Activated CD4-positive, alpha-beta T cell treated with anti-CD3 and anti-CD28 coated beads for 36 hours (primary cell): Measurements from ENCODE around the gene ADCYAP1R1. TPM values are rescaled to one million over a fixed set of nuclear protein-coding genes. Genes with fewer than 3 reads are reported as not detected.

ENCODE experiments used
- ATAC-seq: fragments of 200-7000 bp; cut with Tn5 transposase; one replicate; pipeline ENCODE4 v1.10.0; 2021; ENCODE audit warnings: mild to moderate bottlenecking, moderate library complexity
- CTCF ChIA-PET: fragments of 350-600 bp; sonication (Branson Sonifier 250); formaldehyde crosslinking; loops from one replicate; lab custom pipeline; 2021; ENCODE audit warnings: antibody characterized with exemption; lab: Charles Lee
- POLR2A ChIA-PET: fragments of 350-600 bp; sonication (Branson Sonifier 250); formaldehyde crosslinking; loops from one replicate; lab custom pipeline; 2021; ENCODE audit warnings: antibody characterized with exemption, inconsistent platforms; lab: Charles Lee
- DNase-seq: peaks from one replicate; pipeline ENCODE4 v3.0.0-alpha.2; 2020
- H3K27ac Mint-ChIP-seq: one replicate; pipeline ENCODE4 v1.8.0; 2021; ENCODE audit warnings: mixed read lengths
- H3K27me3 Mint-ChIP-seq: one replicate; pipeline ENCODE4 v1.8.0; 2021; ENCODE audit warnings: mixed read lengths
- H3K36me3 Mint-ChIP-seq: one replicate; pipeline ENCODE4 v1.8.0; 2021; ENCODE audit warnings: low read depth, mixed read lengths
- H3K4me1 Mint-ChIP-seq: one replicate; pipeline ENCODE4 v1.8.0; 2021; ENCODE audit warnings: mixed read lengths
- H3K4me3 Mint-ChIP-seq: one replicate; pipeline ENCODE4 v1.8.0; 2021; ENCODE audit warnings: mild to moderate bottlenecking, moderate library complexity, mixed read lengths
- H3K9me3 Mint-ChIP-seq: one replicate; pipeline ENCODE4 v1.8.0; 2021; ENCODE audit warnings: low read depth, mixed read lengths
- intact Hi-C, 2 experiments: fragments of 100-400 bp; cut with DNase I in 1 of 2; cut with micrococcal nuclease in 1 of 2; formaldehyde crosslinking; loops; one replicate each; pipeline versions ENCODE4 v1.14.2 to v1.15.1; 2022 to 2024; cut with DNase I, micrococcal nuclease
- total RNA-seq, 2 experiments: library from RNA; stranded (reverse); gene quantifications; one replicate each; pipeline ENCODE4 v1.2.3, GENCODE V29; 2021

ADCYAP1R1 gene
- total RNA-seq, 2 experiments from 2014 or later = not detected

DNA sequence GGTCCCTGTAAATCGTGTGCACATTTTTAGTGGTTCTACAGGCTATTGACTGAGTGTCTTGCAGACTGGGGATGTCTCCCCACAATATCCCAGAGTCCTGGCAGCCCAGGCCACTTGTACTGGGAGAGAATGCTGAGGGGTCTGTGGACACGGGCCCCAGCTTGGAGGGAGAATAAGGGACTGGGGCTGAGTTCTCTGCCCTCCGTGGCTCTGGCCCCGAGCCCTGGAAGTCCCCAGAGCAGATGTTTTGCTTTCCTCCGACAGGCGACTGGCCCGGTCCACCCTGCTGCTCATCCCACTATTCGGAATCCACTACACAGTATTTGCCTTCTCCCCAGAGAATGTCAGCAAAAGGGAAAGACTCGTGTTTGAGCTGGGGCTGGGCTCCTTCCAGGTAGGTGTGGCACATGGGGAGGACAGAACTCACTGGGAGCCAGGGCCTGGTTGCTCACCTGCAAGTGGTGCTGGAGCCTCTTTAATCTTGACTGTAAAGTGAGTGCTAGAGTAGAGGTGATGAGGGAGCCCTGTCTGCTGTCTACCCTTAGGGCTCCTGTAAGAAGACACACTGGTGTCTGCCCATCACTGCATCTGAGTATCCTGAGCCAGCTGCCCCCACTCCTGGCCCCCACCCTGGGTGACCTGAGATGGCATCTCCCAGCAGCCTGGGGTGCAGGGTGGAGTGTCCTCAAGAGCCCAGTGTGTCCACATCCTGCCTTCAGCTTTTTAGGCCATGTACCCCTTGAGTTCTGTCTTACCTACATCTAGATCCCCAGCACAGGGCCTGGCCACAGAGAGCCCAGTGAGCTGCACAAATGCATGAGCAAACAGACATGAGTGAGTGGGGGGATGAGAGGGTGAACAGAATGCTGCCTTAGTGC lies 51.1 kb downstream of the ADCYAP1R1 start:
- no peaks in the 10 kb centered on the region for H3K9me3 Mint-ChIP-seq
- H3K4me3 Mint-ChIP-seq = no peak overlapping the region
- no peaks in the 10 kb centered on the region for H3K4me1 Mint-ChIP-seq
- POLR2A ChIA-PET = no interaction called here
- DNase-seq (no peak), ATAC-seq (no peak)
- H3K27ac Mint-ChIP-seq = no peak overlapping the region
- CTCF ChIA-PET = no interaction called here
- intact Hi-C loops = no loop called here
- no peaks in the 10 kb centered on the region for H3K36me3 Mint-ChIP-seq
- H3K27me3 Mint-ChIP-seq = peaks cover 2% of the 10 kb centered on the region

DNA sequence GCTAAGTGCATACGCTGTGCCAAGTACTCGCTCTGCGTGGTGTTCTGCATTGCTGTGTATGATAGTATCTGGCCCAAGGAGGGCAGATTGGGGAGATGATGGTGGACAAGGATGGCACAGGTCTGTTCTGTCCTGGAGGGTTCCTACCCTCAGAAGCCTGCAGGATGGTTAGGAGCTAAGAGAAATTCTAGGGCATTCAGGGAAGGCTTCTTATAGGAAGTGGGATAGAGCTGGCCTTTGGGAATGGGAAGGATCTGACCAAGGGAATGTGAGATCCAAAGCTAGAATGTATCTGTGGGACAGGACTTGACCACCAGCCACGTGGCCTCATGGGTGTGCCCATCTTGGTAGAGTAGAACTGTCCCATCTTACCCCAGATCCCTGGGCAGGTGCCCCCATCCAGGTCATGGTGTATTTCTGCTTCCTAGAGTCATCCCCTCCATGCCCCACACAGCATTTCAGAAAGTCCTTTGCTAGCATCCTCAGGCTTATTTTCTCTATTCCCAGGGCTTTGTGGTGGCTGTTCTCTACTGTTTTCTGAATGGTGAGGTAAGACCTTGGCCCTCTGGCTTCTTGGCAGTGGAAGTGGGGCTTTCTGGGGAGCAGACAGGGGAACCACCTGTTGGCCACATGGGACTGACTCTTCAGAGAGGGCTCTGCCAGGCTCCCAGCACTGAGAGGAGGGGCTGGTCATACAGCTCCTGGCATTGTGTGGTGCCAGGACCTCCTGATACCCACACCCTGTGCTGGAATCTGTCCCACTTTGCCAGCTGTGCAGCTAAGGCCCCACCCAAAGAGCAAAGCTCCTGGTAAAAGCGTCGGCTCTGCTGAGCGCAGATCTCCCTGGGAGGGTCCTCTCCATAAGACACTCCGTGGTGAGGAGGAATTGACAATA lies 52.5 kb downstream of the ADCYAP1R1 start:
- Mint-ChIP-seq H3K9me3 (no peaks in the 10 kb centered on the region), H3K27ac (no peak overlapping the region), H3K4me3 (no peak overlapping the region), H3K4me1 (no peaks in the 10 kb centered on the region), H3K36me3 (no peaks in the 10 kb centered on the region), H3K27me3 (peaks cover 2% of the 10 kb centered on the region)
- no peak for ATAC-seq
- no peak for DNase-seq
- intact Hi-C loops = no loop called here
- POLR2A ChIA-PET = no interaction called here
- CTCF ChIA-PET = interaction anchor here (1.4 kb wide), 1 partner anchor 17 kb away, joined by 3 read pairs; no protein-coding TSS in a partner anchor

DNA sequence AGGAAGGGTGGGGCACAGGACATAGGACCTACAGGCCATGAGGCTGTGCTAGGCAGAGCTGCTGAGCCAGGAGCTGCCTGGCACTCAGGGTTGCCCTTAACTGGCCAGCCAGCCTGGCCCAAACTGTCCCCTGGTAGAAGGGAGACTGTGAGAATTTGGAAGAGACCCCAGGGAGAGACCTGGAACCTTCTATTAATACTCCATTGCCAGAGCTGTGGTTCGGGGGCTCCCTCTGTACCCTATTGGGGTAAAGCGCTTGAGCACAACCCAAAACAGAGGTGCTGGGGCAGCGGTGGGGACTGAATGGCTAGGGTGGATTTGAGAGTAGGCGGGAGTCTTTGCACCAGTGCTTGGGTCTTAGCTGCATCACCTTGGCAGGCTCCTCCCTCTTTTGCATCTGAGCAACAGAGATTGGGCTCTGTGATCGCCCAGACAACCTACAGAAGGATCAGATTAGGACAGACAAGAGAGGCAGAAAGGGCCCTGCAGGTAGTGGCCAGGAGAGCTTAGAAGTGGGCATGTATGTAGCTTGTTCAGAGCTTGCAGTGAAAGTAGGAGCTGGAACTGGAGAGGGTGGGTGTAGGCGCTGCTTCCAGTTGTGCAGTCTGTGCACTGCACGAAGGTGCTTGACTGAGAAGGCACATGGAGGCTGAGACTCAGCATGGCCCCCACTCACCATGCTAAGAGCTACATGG lies 53.3 kb downstream of the ADCYAP1R1 start:
- ChIA-PET CTCF (interaction anchor here (1.4 to 2.0 kb wide), 2 partner anchors 17 to 122 kb away, joined by 3 to 10 read pairs; no protein-coding TSS in a partner anchor), POLR2A (no interaction called here)
- Mint-ChIP-seq H3K4me3 (no peak overlapping the region), H3K9me3 (no peaks in the 10 kb centered on the region), H3K27me3 (peaks cover under 1% of the 10 kb centered on the region), H3K4me1 (no peaks in the 10 kb centered on the region), H3K27ac (no peak overlapping the region), H3K36me3 (no peaks in the 10 kb centered on the region)
- ATAC-seq (no peak), DNase-seq (no peak)
- intact Hi-C loops = no loop called here

DNA sequence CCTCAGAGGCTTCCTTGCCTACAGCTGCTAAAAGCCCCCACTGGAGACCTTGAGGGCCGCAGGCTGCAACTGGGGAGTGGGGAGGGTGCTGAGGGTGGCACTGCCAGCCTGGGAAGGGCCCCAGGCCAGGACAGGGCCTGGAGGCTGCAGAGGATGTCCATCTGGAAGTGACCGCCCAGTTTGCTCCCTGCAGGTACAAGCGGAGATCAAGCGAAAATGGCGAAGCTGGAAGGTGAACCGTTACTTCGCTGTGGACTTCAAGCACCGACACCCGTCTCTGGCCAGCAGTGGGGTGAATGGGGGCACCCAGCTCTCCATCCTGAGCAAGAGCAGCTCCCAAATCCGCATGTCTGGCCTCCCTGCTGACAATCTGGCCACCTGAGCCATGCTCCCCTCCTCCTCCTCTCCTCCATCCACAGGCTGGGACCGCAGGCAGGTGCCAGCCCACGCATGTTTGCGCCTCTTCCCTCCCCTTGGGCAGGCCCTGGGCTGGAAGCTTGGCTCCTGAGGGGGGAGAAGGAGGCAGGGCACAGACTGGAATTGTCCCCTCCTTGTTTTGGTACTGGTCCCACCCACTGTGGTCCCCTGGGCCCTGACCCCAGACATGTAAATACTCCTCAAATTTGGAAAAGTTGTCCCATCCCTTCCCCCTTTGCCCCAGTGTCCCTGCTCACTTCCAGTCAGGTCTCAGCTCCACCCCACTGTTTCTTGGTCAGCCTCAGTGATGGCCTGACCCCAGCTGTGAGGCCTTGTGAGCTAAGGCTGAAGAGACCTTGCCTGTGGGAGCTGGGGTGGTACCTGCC lies 54.4 kb downstream of the ADCYAP1R1 start:
- ChIA-PET POLR2A (no interaction called here), CTCF (interaction anchor here (0.7 to 2.0 kb wide), 3 partner anchors 16 to 123 kb away, joined by 3 to 11 read pairs (median 10); no protein-coding TSS in a partner anchor)
- intact Hi-C loops = no loop called here
- no peaks in the 10 kb centered on the region for H3K9me3 Mint-ChIP-seq
- no peaks in the 10 kb centered on the region for H3K27me3 Mint-ChIP-seq
- ATAC-seq (no peak), DNase-seq (no peak)
- H3K4me1 Mint-ChIP-seq = no peaks in the 10 kb centered on the region
- H3K27ac Mint-ChIP-seq = no peak overlapping the region
- no peak overlapping the region for H3K4me3 Mint-ChIP-seq
- H3K36me3 Mint-ChIP-seq = no peaks in the 10 kb centered on the region

DNA sequence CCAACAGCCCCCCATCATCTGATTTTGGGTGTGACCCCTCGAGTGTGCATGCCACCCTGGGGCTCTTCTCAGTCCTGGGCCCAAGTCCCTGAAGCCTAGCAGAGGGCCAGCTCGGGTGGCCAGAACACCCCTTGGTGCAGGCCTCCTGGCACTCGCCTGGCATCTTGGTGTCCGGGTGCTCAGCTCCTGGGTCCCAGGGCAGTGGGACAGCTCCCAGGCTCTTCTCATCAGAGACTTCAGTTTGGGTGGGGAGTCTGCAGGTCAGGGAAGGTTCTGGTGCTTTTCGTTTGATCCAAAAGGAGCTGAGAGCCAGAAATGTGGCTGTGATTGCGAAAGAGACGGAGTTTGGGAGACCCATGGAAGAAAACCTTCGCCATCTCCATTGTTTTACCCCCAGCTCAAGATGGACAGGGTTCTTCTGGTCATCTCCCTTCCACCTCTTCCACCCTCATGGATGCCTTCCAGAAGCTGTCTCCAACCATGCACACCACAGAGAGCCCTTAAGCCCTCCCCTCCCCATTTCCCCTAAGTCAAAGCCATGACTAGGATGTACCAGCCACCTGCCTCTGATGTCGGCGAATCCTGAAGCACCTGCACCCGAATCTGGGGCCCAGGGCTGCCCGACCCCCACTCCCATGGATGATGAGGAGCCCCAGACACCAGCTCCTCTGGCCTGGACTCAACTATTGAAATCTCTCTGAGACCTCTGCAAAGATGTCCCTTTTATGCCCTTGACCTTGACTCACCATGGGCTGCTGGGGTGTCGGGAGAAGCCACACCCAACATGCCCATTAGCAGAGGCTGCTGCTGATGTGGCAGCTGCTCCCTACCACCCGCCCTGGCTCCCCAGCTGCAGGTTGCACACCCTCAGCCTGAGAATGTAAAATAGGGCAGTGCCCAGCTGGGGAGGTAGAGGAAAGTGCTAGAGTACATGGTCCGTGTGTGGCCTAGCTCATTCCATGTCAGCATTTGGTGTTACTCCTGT lies 55.3 kb downstream of the ADCYAP1R1 start:
- intact Hi-C loops = no loop called here
- Mint-ChIP-seq H3K4me3 (no peak overlapping the region), H3K27ac (no peak overlapping the region), H3K4me1 (no peaks in the 10 kb centered on the region), H3K9me3 (no peaks in the 10 kb centered on the region), H3K27me3 (no peaks in the 10 kb centered on the region), H3K36me3 (no peaks in the 10 kb centered on the region)
- DNase-seq (no peak), ATAC-seq (no peak)
- ChIA-PET CTCF (interaction anchor here (1.8 to 2.0 kb wide), 2 partner anchors 15 to 124 kb away, joined by 10 to 11 read pairs; no protein-coding TSS in a partner anchor), POLR2A (no interaction called here)

DNA sequence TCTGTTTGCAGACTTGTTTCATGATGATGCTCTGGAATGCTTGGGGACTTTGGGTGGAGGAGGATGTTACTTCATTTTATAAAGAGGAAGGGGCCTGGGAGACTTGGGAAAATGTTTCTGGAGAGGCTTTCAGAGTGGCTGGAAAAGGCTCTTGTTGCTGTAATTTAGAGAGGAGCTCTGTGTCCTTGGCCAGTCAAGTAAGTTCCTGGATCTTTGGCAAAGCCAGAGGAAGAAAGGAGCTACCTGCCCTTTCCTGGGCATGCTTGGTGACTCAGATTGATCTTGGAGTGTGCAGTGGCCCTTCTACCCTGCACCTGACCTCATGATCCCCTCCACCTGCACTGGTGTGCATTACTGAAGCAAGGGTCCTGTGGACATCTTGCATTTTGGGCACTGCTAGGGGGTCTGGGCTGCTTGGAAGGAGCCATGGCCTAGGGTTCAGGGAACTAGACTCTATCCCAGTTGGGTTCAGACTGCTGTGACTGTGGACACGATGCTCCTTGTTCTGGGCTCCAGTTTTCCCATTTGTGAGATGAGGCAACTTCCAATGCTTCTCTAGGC lies 56.1 kb downstream of the ADCYAP1R1 start:
- ChIA-PET POLR2A (no interaction called here), CTCF (interaction anchor here (1.8 kb wide), 1 partner anchor 14 kb away, joined by 11 read pairs; no protein-coding TSS in a partner anchor)
- no peaks in the 10 kb centered on the region for H3K27me3 Mint-ChIP-seq
- H3K4me1 Mint-ChIP-seq = no peaks in the 10 kb centered on the region
- H3K36me3 Mint-ChIP-seq = no peaks in the 10 kb centered on the region
- ATAC-seq (no peak), DNase-seq (no peak)
- no peak overlapping the region for H3K4me3 Mint-ChIP-seq
- intact Hi-C loops = no loop called here
- no peak overlapping the region for H3K27ac Mint-ChIP-seq
- H3K9me3 Mint-ChIP-seq = no peaks in the 10 kb centered on the region

DNA sequence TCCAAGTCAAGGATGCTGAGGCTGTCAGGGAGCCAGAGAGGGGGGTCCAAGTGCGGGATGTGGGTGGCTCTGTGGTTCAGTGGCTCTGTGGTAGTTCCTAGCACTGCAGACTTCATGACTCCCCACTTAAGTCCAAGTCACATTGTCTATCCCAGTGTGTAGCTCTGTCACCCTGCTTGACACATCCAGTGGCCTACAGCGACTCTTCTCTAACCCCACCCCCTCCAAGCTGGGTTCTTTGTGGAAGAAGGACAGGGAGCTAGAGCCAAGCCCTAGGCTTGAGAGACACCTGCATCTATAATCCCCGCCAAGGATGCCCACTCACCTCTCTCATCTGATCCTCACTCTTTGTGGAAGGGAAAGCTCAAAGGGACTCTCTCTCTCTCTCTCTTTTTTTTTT lies 57.6 kb downstream of the ADCYAP1R1 start:
- Mint-ChIP-seq H3K27me3 (no peaks in the 10 kb centered on the region), H3K4me3 (no peak overlapping the region), H3K36me3 (no peaks in the 10 kb centered on the region), H3K4me1 (no peaks in the 10 kb centered on the region), H3K9me3 (no peaks in the 10 kb centered on the region), H3K27ac (no peak overlapping the region)
- intact Hi-C loops = no loop called here
- no peak for ATAC-seq
- ChIA-PET POLR2A (no interaction called here), CTCF (interaction anchor here (0.6 to 2.9 kb wide), 2 partner anchors 13 to 124 kb away, joined by 3 to 9 read pairs; no protein-coding TSS in a partner anchor)
- DNase-seq = no peak

DNA sequence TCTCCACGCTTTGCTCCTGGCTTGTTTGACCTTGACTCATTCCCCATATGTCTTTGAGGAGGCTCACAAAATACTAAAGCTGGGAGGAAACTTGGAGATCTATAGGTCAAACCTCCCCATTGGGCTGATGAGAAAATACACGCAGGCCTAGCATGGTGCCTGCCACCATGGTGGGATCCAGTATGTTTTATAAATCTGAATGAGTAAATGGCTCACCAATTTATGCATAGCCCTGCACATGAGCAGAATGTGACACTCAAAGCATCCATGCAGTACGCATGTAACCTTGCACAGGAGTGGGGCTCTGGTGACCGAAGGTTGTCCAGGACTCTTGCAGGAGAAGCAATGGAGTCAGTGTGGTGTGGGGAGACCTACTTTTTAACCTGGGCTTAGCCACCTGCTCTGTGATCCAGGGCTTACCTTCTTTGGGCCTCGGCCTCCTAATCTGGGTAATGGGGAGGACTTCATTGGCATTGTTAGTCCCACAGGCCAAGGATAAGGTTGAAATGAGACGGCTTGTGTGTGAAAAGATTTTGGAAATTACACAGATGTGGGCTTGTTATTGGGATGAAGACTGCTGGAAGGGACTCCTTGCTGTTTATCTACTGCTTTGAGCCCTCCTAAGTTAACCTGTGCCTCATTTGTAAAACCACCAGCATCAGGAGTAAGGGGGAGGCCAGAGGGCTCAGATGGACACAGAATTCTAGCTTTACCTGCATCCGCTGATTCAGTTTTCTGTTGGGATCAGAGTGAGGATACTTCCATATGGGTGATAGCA lies 58.4 kb downstream of the ADCYAP1R1 start:
- Mint-ChIP-seq H3K4me1 (no peaks in the 10 kb centered on the region), H3K9me3 (no peaks in the 10 kb centered on the region), H3K27me3 (peaks cover under 1% of the 10 kb centered on the region), H3K4me3 (no peak overlapping the region), H3K36me3 (no peaks in the 10 kb centered on the region), H3K27ac (no peak overlapping the region)
- DNase-seq (no peak), ATAC-seq (no peak)
- ChIA-PET POLR2A (no interaction called here), CTCF (interaction anchor here (0.7 to 2.9 kb wide), 2 partner anchors 12 to 124 kb away, joined by 3 to 9 read pairs; no protein-coding TSS in a partner anchor)
- intact Hi-C loops = no loop called here

DNA sequence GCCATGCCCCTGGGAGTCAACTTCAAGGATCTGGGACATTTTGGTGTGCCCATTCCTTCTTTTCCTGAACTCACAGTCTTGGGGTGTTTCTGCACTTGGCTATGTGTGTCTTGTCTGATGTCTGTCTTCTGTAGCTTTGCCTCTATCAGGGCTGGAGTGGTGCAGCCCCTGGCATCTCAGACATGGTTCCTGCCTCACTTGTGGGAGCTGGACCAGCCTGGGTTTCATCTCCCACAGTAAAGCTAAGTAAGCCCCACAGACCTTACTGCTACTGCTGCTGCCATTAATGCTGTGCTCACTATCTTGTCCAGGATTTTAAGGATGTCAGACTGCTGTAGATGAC lies 59.0 kb downstream of the ADCYAP1R1 start:
- ATAC-seq (no peak), DNase-seq (no peak)
- Mint-ChIP-seq H3K4me1 (no peaks in the 10 kb centered on the region), H3K4me3 (no peak overlapping the region), H3K36me3 (no peaks in the 10 kb centered on the region), H3K27me3 (peaks cover 4% of the 10 kb centered on the region), H3K27ac (no peak overlapping the region), H3K9me3 (no peaks in the 10 kb centered on the region)
- ChIA-PET CTCF (interaction anchor here (2.9 kb wide), 1 partner anchor 11 kb away, joined by 9 read pairs; no protein-coding TSS in a partner anchor), POLR2A (no interaction called here)
- intact Hi-C loops = no loop called here
